ENCODE data around the gene AOPEP.

AOPEP gene

GRCh38 chr9:95088421-95089161, 362.1 kb downstream of the AOPEP start:
- Histone ChIP-seq H3K4me1 (ENCODE audit: insufficient read depth, low read length, severe bottlenecking) (peaks cover 21% of the 10 kb centered on the region), H3K4me2 (ENCODE audit: low read length) (no peak overlapping the region), H3F3A (ENCODE audit: insufficient read depth, low read length) (no peaks in the 10 kb centered on the region), H3K9me3 (ENCODE audit: low read length) (no peaks in the 10 kb centered on the region), H3K9me2 (ENCODE audit: low read depth, low read length) (no peaks in the 10 kb centered on the region), H3K9ac (ENCODE audit: low read length) (no peak overlapping the region), H2AFZ (ENCODE audit: low read length) (no peak overlapping the region), H3K27me3 (ENCODE audit: insufficient read depth, low read length) (no peaks in the 10 kb centered on the region), H3K79me2 (ENCODE audit: insufficient read depth, low read length) (no peaks in the 10 kb centered on the region), H3K36me3 (ENCODE audit: insufficient read depth, low read length) (peaks cover 5% of the 10 kb centered on the region; the same call in 1 of the 2 replicates), H4K20me1 (ENCODE audit: insufficient read depth, low read length) (no peaks in the 10 kb centered on the region), H3K27ac (ENCODE audit: low read depth, low read length, poor library complexity, severe bottlenecking) (no peak overlapping the region), H3K4me3 (ENCODE audit: low read depth, low read length, poor library complexity, severe bottlenecking) (no peak overlapping the region)
- TF ChIP-seq, protein P1, sequence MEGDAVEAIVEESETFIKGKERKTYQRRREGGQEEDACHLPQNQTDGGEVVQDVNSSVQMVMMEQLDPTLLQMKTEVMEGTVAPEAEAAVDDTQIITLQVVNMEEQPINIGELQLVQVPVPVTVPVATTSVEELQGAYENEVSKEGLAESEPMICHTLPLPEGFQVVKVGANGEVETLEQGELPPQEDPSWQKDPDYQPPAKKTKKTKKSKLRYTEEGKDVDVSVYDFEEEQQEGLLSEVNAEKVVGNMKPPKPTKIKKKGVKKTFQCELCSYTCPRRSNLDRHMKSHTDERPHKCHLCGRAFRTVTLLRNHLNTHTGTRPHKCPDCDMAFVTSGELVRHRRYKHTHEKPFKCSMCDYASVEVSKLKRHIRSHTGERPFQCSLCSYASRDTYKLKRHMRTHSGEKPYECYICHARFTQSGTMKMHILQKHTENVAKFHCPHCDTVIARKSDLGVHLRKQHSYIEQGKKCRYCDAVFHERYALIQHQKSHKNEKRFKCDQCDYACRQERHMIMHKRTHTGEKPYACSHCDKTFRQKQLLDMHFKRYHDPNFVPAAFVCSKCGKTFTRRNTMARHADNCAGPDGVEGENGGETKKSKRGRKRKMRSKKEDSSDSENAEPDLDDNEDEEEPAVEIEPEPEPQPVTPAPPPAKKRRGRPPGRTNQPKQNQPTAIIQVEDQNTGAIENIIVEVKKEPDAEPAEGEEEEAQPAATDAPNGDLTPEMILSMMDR (IDR thresholded peaks at IDR 0.05; ENCODE audit: low read length): no peak
- no peak for TF ChIP-seq EZH2 (IDR thresholded peaks at IDR 0.05; ENCODE audit: borderline replicate concordance, low read length)

DNA sequence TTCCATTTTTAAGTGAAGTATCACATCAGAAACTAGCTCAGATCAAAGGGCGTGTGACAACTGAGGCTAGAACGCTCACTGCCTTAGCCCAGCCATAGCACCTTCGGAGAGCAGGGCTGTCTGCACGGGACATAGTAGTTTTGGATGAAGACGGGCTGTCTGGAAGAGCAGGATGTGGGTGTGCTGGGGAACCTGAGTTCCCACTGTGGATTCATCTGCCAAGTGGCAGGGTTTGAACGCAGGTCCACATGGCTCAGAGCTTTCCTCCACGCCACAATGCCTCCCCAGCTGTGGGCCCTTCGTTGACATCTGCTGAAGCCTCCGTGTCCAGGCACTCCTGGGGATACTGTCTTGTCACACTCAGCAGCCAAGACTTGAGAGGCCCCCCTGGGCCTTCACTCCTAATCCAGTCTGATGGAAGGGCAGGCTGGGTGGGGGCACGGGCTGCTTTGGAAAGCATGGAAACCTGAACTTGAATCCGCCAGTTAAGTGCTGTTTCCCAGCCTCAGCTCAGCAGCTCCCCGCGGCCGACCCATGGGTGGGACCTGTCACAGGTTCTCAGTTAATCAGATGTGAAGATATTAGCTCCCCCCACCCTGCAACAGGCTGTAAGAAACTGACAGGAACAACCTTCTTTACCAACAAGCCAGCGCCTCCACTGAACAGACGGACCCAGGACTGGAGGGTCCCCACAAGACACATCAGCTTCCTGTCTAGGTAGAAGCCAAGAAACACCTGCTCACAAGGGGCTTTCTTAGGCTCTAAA, 362.9 kb downstream of the AOPEP start:
- H3K27me3 ChIP-seq (ENCODE audit: insufficient read depth, low read length): no peaks in the 10 kb centered on the region
- peaks cover 5% of the 10 kb centered on the region; the same call in 1 of the 2 replicates for H3K36me3 ChIP-seq (ENCODE audit: insufficient read depth, low read length)
- no peak for TF ChIP-seq EZH2 (IDR thresholded peaks at IDR 0.05; ENCODE audit: borderline replicate concordance, low read length)
- TF ChIP-seq, protein P1 (IDR thresholded peaks at IDR 0.05; ENCODE audit: low read length): no peak
- no peak overlapping the region for H3K4me2 ChIP-seq (ENCODE audit: low read length)
- no peaks in the 10 kb centered on the region for H3K9me3 ChIP-seq (ENCODE audit: low read length)
- H2AFZ ChIP-seq (ENCODE audit: low read length): no peak overlapping the region
- H3K9me2 ChIP-seq (ENCODE audit: low read depth, low read length): no peaks in the 10 kb centered on the region
- no peak overlapping the region for H3K27ac ChIP-seq (ENCODE audit: low read depth, low read length, poor library complexity, severe bottlenecking)
- H3F3A ChIP-seq (ENCODE audit: insufficient read depth, low read length): no peaks in the 10 kb centered on the region
- H3K4me1 ChIP-seq (ENCODE audit: insufficient read depth, low read length, severe bottlenecking): peaks cover 21% of the 10 kb centered on the region
- H3K4me3 ChIP-seq (ENCODE audit: low read depth, low read length, poor library complexity, severe bottlenecking): no peak overlapping the region
- H3K79me2 ChIP-seq (ENCODE audit: insufficient read depth, low read length): no peaks in the 10 kb centered on the region
- no peak overlapping the region for H3K9ac ChIP-seq (ENCODE audit: low read length)
- H4K20me1 ChIP-seq (ENCODE audit: insufficient read depth, low read length): no peaks in the 10 kb centered on the region

GRCh38 chr9:95090023-95090791, 363.7 kb downstream of the AOPEP start:
- Histone ChIP-seq H3K27ac (ENCODE audit: low read depth, low read length, poor library complexity, severe bottlenecking) (no peak overlapping the region), H3K27me3 (ENCODE audit: insufficient read depth, low read length) (no peaks in the 10 kb centered on the region), H2AFZ (ENCODE audit: low read length) (no peak overlapping the region), H3K4me2 (ENCODE audit: low read length) (no peak overlapping the region), H3F3A (ENCODE audit: insufficient read depth, low read length) (no peaks in the 10 kb centered on the region), H3K4me3 (ENCODE audit: low read depth, low read length, poor library complexity, severe bottlenecking) (no peak overlapping the region), H3K4me1 (ENCODE audit: insufficient read depth, low read length, severe bottlenecking) (peaks cover 21% of the 10 kb centered on the region), H4K20me1 (ENCODE audit: insufficient read depth, low read length) (no peaks in the 10 kb centered on the region), H3K9me3 (ENCODE audit: low read length) (no peaks in the 10 kb centered on the region), H3K36me3 (ENCODE audit: insufficient read depth, low read length) (peaks cover 5% of the 10 kb centered on the region; the same call in 1 of the 2 replicates), H3K9me2 (ENCODE audit: low read depth, low read length) (no peaks in the 10 kb centered on the region), H3K9ac (ENCODE audit: low read length) (no peak overlapping the region), H3K79me2 (ENCODE audit: insufficient read depth, low read length) (no peaks in the 10 kb centered on the region)
- TF ChIP-seq, protein P1 (IDR thresholded peaks at IDR 0.05; ENCODE audit: low read length): no peak
- TF ChIP-seq EZH2 (IDR thresholded peaks at IDR 0.05; ENCODE audit: borderline replicate concordance, low read length): no peak

Measured in OCI-LY1 (cell line).